ENCODE measurements around the gene ZNF536. TPM values are rescaled to one million over a fixed set of nuclear protein-coding genes. Genes with fewer than 3 reads are reported as not detected.
A peak's percentile ranks its signal among the peaks of the same experiment; 100 is the strongest.
"Not testable (repeated sequence)": the region's sequence is repeated elsewhere in the genome, so short reads cannot be mapped to it uniquely, and the experiment has no call there.

Gene ZNF536
- total RNA-seq, 1 donor from 2014 or later, result 6.4 TPM

- no peak for DNase-seq
- no peak for ATAC-seq
- intact Hi-C loops (cut with micrococcal nuclease), result no loop called here
These were observed 7.8 kb downstream of the ZNF536 start for GRCh38 chr19:30379841-30380610.

- DNase-seq, result no peak
- ATAC-seq, result no peak
- intact Hi-C loops (cut with micrococcal nuclease), result no loop called here
These were observed 9.2 kb downstream of the ZNF536 start for GRCh38 chr19:30381366-30381765.

- DNase-seq, result no peak
- ATAC-seq, result no peak
- intact Hi-C loops (cut with micrococcal nuclease), result no loop called here
These were observed 13.0 kb downstream of the ZNF536 start for GRCh38 chr19:30385174-30385573.

- intact Hi-C loops (cut with micrococcal nuclease), result no loop called here
- DNase-seq (no peak), ATAC-seq (no peak)
These were observed 13.5 kb downstream of the ZNF536 start for GRCh38 chr19:30385666-30386065.

- no peak for ATAC-seq
- DNase-seq, result no peak
- intact Hi-C loops (cut with micrococcal nuclease), result no loop called here
These were observed 14.5 kb downstream of the ZNF536 start for GRCh38 chr19:30386551-30387143.

- intact Hi-C loops (cut with micrococcal nuclease), result no loop called here
- peak; percentile 95 for ATAC-seq
- DNase-seq, result peak; percentile 53
These were observed 15.3 kb downstream of the ZNF536 start for GRCh38 chr19:30387311-30388115.

GRCh38 chr19:30388327-30388726 is 16.1 kb downstream of the ZNF536 start:
- DNase-seq (no peak), ATAC-seq (no peak)
- intact Hi-C loops (cut with micrococcal nuclease), result no loop called here

- intact Hi-C loops (cut with micrococcal nuclease), result no loop called here
- DNase-seq (no peak), ATAC-seq (no peak)
These were observed 16.6 kb downstream of the ZNF536 start for GRCh38 chr19:30388819-30389218.

GRCh38 chr19:30390356-30390988 is 18.3 kb downstream of the ZNF536 start:
- ATAC-seq (no peak), DNase-seq (no peak)
- intact Hi-C loops (cut with micrococcal nuclease), result no loop called here

GRCh38 chr19:30391052-30391451 is 18.9 kb downstream of the ZNF536 start:
- DNase-seq, result no peak
- intact Hi-C loops (cut with micrococcal nuclease), result no loop called here
- no peak for ATAC-seq

GRCh38 chr19:30391554-30392551 is 19.7 kb downstream of the ZNF536 start:
- DNase-seq, result no peak
- no peak for ATAC-seq
- intact Hi-C loops (cut with micrococcal nuclease), result no loop called here

GRCh38 chr19:30393046-30393445 is 20.9 kb downstream of the ZNF536 start:
- intact Hi-C loops (cut with micrococcal nuclease), result no loop called here
- no peak for DNase-seq
- ATAC-seq, result no peak

- ATAC-seq (no peak), DNase-seq (no peak)
- intact Hi-C loops (cut with micrococcal nuclease), result no loop called here
These were observed 21.7 kb downstream of the ZNF536 start for GRCh38 chr19:30393729-30394480.

GRCh38 chr19:30394481-30395151 is 22.4 kb downstream of the ZNF536 start:
- ATAC-seq (no peak), DNase-seq (no peak)
- intact Hi-C loops (cut with micrococcal nuclease), result no loop called here

GRCh38 chr19:30395283-30395682 is 23.1 kb downstream of the ZNF536 start:
- ATAC-seq, result no peak
- DNase-seq, result no peak
- intact Hi-C loops (cut with micrococcal nuclease), result no loop called here

- intact Hi-C loops (cut with micrococcal nuclease); DNase-seq; ATAC-seq: not testable (repeated sequence)
These were observed 26.4 kb downstream of the ZNF536 start for GRCh38 chr19:30398539-30398938.

GRCh38 chr19:30401956-30402355 is 29.8 kb downstream of the ZNF536 start:
- intact Hi-C loops (cut with micrococcal nuclease), result loop anchor here (10.0 kb wide), 1 partner anchor 177 kb away; no protein-coding TSS in a partner anchor
- ATAC-seq, result no peak
- DNase-seq, result no peak
